ENCODE results near the gene SCN5A.

SCN5A gene

DNA sequence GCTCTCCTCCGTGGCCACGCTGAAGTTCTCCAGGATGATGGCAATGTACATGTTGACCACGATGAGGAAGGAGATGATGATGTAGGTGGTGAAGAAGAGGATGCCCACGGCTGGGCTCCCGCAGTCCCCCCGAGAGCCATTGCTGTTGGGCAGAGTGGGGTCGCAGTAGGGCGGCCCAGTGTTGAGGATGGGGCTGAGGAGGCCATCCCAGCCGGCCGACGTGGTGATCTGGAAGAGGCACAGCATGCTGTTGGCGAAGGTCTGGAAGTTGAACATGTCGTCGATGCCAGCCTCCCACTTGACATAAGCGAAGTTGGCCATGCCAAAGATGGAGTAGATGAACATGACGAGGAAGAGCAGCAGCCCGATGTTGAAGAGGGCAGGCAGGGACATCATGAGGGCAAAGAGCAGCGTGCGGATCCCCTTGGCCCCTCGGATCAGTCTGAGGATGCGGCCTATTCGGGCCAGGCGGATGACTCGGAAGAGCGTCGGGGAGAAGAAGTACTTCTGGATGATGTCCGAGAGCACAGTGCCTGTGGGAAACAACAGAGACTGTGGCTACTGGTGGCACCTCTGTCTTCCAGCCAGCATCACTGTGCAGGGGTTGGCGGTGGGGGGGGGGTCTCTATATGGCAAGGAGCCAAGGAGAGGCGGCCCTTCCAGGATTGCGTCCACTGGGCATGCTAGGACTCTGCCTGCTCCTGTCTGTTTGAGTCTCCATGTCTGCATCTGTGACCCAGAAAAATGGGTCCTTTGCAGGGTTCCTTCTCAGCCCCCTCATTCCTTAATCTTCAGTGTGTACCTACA is 98.3 kb downstream of the SCN5A start:
- no peak overlapping the region for H3K4me3 ChIP-seq (ENCODE audit: low read length)
- no peak for TF ChIP-seq ZNF274 (IDR thresholded peaks at IDR 0.05; ENCODE audit: low read depth, low read length)

DNA sequence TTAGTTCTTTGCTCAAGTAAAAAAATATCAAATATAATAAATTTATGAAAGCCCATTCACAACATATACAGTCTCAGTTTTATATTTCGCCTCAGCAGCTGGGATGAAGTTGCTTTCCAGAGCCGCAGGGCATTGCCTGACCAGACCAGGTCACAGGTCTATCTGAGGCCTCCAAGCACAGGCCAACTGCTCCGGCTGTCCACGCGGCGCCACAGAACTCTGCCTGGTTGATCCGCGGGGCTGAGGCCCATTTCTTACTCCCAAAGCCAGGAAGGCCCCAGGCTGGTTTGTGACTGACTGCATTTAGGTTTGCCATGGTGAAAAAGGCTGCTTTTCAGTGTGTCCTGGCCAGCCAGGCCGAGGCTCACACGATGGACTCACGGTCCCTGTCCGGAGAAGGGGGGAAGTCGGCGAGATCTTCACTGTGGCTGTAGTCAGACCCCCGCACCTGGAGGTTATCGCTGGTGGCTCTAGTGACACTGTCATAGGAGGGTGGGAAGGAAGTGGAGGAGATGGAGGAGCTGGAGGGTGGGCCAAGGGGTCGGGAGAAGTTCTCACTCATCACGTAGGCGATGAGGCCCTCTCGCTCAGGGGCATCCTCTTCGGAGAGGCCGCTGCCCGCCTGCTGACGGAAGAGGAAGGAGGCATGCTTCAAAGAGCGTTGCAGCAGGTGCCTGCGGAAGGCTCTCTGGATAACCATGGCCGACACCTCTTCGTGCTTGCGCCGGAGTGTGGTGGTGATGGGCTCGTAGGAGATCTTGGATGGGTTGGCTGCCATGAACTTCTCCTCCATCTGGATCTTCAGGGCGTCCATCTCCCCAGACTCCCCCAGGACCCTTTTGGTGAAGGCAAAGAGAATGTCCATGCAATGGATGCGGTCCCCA is 99.3 kb downstream of the SCN5A start:
- no peak for TF ChIP-seq ZNF274 (IDR thresholded peaks at IDR 0.05; ENCODE audit: low read depth, low read length)

GRCh38 chr3:38549486-38549885 is 100.0 kb downstream of the SCN5A start:
- H3K4me3 ChIP-seq (ENCODE audit: low read length) = no peak overlapping the region
- TF ChIP-seq ZNF274 (IDR thresholded peaks at IDR 0.05; ENCODE audit: low read depth, low read length) = no peak

More for the DNA sequence above, 99.3 kb downstream of the SCN5A start:
- no peak overlapping the region for H3K4me3 ChIP-seq (ENCODE audit: low read length)

DNA sequence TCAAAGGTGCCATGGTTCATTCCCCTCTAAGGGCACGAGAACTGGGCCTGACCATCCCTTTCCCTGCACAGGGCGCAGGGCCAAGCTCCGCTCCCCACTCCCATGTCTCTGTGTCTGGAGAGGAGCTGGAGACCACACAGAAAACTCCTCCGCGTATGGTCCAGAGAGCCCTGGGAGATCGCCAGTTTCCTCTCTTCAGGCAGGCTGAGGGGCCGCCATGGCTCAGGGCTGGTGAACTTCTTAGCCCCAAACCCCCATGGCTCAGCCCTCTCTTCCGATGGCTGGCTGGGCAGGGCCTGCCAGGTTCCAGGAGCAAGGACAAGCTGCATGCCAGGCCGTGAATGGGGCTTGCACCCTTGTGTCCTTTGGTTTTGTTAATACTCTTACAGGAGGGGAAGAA is 100.4 kb downstream of the SCN5A start:
- no peak overlapping the region for H3K4me3 ChIP-seq (ENCODE audit: low read length)
- TF ChIP-seq ZNF274 (IDR thresholded peaks at IDR 0.05; ENCODE audit: low read depth, low read length) = no peak

DNA sequence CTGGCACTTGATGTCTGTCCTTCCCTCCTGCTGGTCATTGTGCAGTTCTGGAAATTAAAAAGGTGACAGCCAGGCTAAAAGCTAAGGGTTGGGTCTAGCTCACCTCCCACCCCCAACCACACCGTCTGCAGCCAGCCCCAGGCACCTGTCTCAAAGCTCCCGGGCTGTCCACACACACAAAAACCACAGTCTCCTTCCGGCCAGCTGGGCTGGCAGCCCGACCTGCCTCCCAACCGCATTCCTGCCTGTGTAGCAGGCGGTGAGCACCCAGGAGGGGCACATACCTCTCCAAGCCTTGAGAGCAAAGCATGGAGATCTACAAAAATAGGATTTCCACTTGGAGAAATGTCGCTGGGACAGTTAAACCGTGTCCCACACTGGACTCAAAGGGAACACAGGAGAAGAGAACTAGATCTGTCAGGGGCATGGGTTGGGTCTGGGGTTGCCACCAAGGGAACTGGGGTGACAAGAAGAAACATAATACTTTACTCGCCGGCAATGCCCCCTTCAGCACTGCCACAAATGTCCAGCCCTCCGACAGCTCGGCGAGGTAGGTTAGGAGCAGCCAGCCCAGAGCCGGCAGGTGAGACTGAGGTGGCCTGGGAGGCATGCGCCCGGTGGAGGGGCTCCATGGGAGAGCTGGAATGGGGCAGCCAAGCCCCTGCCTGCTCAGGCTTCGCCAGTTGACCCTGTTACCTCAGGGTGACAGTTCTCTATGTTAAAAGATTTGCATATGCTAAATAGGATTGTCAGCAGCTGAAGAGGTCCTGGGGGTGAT is 101.1 kb downstream of the SCN5A start:
- no peak for TF ChIP-seq ZNF274 (IDR thresholded peaks at IDR 0.05; ENCODE audit: low read depth, low read length)
- no peak overlapping the region for H3K4me3 ChIP-seq (ENCODE audit: low read length)

DNA sequence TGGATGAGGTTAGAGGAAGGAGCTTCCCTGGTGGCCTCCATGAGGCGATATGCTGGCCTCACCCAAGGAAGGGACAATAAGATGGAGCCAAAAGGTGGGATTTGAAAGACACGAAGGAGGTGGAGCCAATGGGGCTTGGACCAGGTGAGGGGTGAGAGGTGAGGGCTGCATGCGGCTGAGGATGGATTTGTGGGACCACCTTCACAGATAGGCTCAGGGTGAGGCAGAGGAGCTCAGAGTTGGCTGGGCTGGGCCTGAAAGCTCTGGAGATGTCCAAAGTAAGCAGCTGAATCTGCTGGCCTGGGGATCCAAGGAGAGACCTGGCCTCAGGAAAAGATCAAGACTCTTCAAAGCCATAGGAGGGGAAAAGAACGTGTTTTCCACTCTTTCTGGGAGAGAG is 103.5 kb downstream of the SCN5A start:
- TF ChIP-seq ZNF274 (IDR thresholded peaks at IDR 0.05; ENCODE audit: low read depth, low read length) = no peak
- H3K4me3 ChIP-seq (ENCODE audit: low read length) = no peak overlapping the region

GRCh38 chr3:38545550-38545949 is 103.9 kb downstream of the SCN5A start:
- TF ChIP-seq ZNF274 (IDR thresholded peaks at IDR 0.05; ENCODE audit: low read depth, low read length) = no peak
- no peak overlapping the region for H3K4me3 ChIP-seq (ENCODE audit: low read length)

- TF ChIP-seq ZNF274 (IDR thresholded peaks at IDR 0.05; ENCODE audit: low read depth, low read length) = no peak
- no peak overlapping the region for H3K4me3 ChIP-seq (ENCODE audit: low read length)
Observed at GRCh38 chr3:38544926-38545325, 104.6 kb downstream of the SCN5A start.

DNA sequence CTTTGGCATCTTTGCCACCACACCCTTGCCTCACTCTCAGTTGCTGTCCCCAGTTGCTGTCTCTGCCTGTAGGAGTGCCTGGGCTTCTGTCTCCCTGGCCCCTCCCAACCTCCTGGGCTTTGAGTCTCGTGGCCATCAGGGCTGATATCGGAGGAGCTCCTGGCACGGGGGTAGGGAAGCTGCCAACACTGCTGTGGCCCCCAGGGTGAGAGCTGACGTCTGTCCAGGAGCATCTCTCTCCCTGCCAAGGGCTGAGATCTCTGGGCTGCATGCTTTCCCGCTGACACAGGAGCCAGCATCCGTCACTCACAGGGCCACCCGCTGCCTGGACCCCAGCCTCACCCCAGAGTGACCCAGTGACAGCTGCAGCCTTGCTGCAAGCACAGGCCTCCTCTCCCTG is 105.9 kb downstream of the SCN5A start:
- TF ChIP-seq ZNF274 (IDR thresholded peaks at IDR 0.05; ENCODE audit: low read depth, low read length) = no peak
- no peak overlapping the region for H3K4me3 ChIP-seq (ENCODE audit: low read length)

DNA sequence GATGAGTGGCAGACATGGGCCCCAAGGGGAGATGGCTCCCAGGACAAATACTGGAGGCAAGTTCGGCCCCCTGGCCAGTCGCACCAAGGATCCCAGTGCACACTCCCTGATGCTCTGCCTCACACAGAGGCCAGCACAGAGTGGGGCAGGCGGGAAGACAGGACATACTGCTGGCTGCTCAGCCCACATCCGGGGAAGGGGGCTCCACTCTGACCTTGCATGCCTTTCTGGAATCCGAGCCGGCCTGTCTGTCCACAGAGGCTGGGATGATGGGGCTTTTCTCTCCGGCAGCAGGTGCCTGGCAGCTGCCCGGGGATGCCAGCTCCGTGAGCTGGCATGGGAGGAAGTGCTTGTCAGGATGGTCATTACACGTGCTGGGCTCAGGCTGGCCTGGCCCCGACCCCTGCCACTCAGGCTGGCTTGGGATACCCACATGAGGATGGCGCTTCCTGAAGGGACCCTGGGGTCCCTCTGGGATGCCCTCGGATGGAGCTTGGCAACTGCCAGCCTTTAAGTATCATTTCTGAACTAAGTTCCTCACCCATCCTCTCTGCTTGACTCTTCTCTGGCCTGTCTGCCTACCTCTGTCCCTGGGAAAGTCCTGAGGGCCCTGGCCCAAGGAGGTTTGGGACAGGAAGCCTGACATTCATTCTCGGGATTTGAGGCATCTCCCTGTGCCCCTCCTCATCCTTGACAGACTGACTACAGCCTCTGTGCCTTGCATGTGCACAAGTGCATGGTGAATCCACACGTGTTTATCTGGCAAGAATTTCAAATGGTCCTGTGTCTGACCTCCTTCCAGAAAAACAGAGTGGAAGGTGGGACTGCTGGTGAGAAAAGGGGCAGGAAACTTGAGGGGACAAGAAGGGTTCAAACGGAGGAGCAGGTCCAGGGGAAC is 106.8 kb downstream of the SCN5A start:
- H3K4me3 ChIP-seq (ENCODE audit: low read length) = no peak overlapping the region
- no peak for TF ChIP-seq ZNF274 (IDR thresholded peaks at IDR 0.05; ENCODE audit: low read depth, low read length)

DNA sequence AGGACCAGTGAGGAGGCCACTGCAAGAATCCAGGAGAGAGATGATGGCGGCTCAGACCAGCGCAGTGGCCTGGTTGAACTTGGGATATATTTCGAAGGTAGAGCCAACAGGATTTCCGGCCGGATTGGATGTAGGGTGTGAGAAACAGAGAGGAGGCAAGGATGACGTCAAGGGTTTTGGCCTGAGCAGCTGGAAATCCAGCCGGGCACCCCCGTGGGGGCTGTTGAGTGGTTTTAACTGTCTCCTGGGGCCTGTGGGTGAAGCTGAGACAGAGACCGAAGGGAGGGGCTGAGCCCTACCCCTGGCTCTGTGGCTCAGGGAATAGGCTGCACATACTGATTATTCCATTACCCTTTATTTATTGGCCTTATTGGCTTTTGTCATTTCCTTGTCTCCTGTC is 107.7 kb downstream of the SCN5A start:
- no peak for TF ChIP-seq ZNF274 (IDR thresholded peaks at IDR 0.05; ENCODE audit: low read depth, low read length)

DNA sequence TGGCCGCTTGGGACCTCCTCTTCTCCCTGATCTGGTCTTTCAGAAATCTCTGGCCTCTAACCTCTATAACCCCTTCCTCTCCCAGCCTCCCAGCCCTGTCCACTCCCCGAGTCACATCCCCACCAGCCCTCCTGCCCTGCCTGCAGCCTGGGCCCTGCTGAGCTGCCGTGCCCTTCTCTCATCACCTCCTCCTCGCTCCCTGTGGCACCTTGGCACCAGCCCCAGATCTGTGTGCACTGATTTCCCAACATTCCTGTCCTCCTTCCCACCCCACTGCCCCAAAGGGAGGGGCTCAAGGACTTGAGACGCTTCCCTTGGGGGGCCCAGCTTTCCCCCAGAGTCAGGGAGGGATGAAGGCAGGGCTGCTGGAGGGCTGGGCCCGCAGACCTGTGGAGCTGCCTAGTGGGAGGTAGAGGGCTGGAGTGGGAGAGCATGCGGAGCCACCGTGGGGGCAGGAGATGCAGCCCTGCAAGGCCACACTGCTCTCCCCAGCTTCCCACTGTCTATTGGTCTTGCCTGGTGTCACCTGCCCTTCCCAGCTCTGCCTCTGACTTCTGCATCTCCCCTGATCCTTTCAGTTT is 110.6 kb downstream of the SCN5A start:
- no peak for TF ChIP-seq ZNF274 (IDR thresholded peaks at IDR 0.05; ENCODE audit: low read depth, low read length)
- H3K4me3 ChIP-seq (ENCODE audit: low read length) = no peak overlapping the region

More for the DNA sequence above, 107.7 kb downstream of the SCN5A start:
- H3K4me3 ChIP-seq (ENCODE audit: low read length) = no peak overlapping the region

- TF ChIP-seq ZNF274 (IDR thresholded peaks at IDR 0.05; ENCODE audit: low read depth, low read length) = no peak
Observed at GRCh38 chr3:38536671-38537070, 112.8 kb downstream of the SCN5A start.

More at GRCh38 chr3:38536671-38537070, 112.8 kb downstream of the SCN5A start:
- no peak overlapping the region for H3K4me3 ChIP-seq (ENCODE audit: low read length)
